Tibial nerve (tissue), 4 donors: ENCODE results near the gene PGBD5.

ENCODE experiments used
- CTCF ChIP-seq, 5 experiments: fragments of 200-600 bp in 3 of 5; fragments of 450-650 bp in 2 of 5; sonication (generic) in 3 of 5; IDR thresholded peaks; one replicate each; pipeline ENCODE4 v1.5.1; 2016 to 2019; ENCODE audit warnings: antibody characterized with exemption in 5 of 5, mild to moderate bottlenecking in 3 of 5, moderate library complexity in 2 of 5
- EP300 ChIP-seq, 2 donors: sonication (generic); formaldehyde crosslinking; IDR thresholded peaks; one replicate each; pipeline ENCODE4 v1.6.1; 2017; ENCODE audit warnings: antibody characterized with exemption in 2 of 2, mild to moderate bottlenecking in 1 of 2
- POLR2A ChIP-seq, 2 donors: fragments of 450-650 bp; IDR thresholded peaks; one replicate each; pipeline ENCODE4 v1.6.1; 2017; ENCODE audit warnings: antibody characterized with exemption in 2 of 2, mild to moderate bottlenecking in 2 of 2, moderate library complexity in 2 of 2

- TF ChIP-seq CTCF (IDR thresholded peaks at IDR 0.05) (no peak), POLR2A (IDR thresholded peaks at IDR 0.05) (no peak), EP300 (IDR thresholded peaks at IDR 0.05) (no peak)
Observed at GRCh38 chr1:230403442-230403841, 22.7 kb downstream of the PGBD5 start.
